Stimulated activated CD8-positive, alpha-beta memory T cell treated with anti-CD3 and anti-CD28 coated beads, Interleukin-15, amount 100 ng/mL, for 4 hours (primary cell): ENCODE data around the gene MFGE8.

ENCODE experiments used
- DNase-seq, 2 donors: peaks; one replicate each; pipeline ENCODE4 v3.0.0-alpha.2; 2020; ENCODE audit warnings: low read depth in 2 of 2

The MFGE8 gene

DNA sequence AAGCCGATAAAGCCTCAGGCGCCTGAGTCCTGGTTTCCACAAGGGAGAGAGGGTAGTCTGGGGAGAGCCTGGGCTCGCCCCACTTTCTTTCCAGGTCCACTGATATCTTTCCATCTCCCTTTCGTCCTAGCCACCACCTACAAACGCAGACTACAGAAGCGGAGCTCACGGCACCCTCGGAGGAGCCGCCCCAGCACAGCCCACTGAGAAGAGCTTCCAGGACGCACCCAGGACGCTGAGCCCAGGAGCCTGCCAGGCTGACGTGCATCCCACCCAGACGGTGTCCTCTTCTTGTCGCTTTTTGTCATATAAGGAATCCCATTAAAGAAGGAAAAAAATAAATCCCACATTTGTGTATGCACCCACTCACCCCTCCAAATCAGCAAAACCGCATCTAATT lies 38.9 kb downstream of the MFGE8 start:
- no peak for DNase-seq

DNA sequence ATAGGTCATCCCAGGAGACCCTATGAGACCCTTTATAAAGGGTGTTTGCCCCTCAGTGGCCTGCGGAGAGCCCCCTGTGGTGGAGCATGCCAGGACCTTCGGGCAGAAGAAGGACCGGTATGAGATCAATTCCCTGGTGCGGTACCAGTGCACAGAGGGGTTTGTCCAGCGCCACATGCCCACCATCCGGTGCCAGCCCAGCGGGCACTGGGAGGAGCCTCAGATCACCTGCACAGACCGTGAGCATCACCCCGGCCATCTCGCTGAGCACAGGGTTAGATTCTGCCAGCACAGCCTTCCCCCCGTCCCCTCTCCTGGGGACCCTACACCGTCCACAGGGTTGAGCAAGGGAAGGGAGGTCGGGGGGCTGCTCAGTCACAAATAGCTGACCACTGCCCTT lies 39.4 kb downstream of the MFGE8 start:
- no peak for DNase-seq

DNA sequence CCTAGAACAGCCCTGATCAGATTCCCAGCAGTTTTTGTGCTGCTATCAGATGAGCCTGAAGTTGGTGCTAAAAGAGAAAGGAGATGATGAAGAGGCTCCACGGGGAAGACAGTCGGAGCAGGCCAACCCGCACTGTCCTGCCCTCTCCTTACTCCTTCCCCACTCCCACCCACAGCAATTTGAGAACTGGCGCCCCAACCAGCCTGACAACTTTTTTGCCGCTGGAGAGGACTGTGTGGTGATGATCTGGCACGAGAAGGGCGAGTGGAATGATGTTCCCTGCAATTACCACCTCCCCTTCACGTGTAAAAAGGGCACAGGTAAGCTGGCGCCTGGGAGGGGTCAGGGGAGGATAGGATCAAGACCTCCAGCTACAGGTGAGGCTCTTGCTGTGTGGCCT lies 40.5 kb downstream of the MFGE8 start:
- no peak for DNase-seq

DNA sequence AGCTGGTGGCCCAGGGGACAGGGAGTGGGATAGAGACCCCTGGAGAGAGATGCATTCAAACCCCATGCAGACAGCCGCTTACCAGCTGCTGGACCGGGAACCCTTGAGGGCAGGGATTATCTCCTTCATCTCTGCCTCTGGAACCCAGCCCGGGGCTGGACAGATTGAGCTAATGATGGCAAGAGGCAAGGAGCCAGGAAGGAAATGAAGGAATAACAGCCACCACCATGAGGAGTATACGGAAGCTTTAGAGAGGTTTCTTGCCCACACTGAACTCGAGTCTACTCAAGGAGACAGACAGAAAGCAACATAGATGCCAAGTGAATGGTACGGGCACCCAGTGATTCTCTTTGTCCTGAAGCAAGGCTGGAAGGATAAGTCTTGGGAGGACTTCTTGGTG lies 41.1 kb downstream of the MFGE8 start:
- no peak for DNase-seq

DNA sequence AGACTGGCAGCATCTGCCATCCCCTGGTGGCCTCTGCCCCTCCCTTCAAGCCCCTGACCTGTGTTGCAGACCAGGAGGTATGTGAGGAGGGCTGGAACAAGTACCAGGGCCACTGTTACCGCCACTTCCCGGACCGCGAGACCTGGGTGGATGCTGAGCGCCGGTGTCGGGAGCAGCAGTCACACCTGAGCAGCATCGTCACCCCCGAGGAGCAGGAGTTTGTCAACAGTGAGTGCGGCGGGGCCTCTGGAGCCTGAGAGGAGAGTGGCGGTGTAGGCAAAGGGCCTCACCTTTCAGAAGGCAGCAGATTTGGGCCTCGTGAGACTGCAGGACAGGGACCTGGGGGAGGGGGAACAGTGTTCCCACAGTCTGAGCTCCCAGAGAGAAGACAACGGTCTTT lies 41.9 kb downstream of the MFGE8 start:
- no peak for DNase-seq

DNA sequence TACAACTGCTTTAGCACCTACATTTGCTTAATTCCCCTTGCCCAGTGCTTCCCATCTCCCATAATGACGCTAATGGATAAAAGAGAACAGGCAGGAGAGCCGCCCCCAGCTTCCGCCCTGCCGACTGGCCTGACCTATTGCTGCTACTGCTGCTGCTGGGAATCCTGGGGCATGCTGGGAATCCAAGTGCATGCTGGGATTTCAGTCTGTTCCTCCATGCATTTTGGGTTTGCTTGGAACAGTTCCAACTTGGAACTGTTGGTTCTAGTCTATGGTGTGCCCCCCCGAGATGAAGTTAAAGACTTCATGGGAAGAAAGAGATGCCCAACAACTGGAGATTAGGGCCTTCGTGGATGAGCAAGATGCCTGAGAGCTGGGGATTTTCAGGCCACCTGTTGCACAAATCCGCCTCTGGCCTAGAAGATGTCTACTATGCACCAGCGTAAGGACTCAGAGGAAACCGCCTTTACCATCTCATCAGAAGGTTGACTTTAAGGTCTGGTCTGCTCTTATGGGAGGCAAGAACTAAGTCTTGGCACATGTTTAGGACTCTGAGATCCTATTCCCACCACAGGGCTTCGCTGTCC lies 46.8 kb downstream of the MFGE8 start:
- no peak for DNase-seq

DNA sequence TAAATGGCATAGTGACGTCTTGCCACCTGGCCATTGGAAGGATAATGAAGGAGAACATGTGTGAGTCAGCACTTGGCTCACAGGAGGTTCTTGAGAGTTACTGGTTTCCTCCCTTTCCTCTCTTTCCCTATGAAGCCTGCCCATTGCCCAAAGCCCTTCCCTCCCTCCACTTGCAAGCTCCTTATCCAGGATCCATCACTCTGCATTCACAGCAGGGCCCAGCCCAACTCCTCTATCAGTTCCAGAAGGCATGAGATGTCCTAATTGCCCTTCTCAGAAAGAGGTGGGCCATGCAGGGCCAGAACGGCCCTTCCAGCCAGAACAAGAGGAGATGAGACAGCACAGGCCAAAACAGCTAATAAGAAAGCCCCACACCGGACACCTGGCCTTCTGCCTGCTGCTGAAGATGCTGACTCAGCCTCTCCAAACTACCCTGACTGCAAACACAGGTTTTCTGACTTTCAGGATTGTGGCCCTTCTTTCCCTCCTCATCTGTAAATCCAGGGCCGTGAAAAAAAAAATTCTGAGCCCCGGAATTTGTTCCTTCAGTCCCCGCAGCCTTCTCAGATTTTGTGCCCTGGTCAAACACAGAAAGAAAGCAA lies 47.6 kb downstream of the MFGE8 start:
- DNase-seq: no peak

DNA sequence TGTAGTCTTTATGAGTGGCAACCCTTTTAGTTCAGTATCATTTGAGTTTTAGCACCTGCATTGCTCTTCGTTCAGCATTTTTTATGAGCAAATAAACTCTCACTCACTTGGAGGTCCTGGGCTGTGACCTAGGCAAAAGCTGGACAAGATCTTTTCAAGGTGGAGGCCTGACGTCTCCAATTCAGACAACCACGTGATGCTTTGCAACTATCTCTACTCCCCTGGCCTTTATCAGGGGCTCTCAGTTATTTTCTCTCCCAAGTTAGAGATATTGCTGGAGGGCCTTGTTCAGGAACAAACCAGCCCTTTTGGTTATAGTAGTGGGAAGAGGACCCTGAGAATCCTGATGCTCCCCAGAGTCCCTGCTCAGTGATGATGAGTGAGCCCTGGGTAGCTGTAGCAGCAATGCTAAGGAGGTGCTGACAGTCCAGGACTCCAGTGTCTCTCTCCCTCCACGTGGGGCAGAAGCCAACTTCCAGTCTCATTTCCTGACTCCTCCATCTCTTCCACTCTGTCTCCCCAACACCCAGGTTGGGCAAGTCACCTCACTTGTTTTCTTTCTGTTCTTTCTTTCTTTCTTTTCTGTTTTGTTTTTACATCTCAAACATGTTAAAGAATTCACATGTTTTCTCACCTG lies 48.2 kb downstream of the MFGE8 start:
- no peak for DNase-seq

DNA sequence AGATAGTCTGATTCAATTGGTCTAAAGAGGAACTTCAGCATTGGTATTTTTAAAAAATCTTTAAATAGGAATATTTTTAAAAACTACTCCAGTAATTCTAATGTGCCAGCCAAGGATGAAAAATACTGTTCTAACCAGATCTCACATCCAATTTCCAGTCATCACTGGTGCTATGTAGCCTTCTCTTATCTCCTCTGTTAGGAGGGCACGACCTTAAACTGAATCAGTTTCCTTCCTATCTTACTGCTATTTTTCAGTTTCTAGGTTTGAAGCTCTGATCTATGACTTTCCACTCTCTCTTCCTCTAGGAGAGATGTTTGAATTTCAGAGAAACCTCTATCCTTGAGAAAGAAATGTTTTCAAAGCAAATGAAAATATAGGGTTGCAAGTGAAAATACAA lies 49.8 kb downstream of the MFGE8 start:
- no peak for DNase-seq

DNA sequence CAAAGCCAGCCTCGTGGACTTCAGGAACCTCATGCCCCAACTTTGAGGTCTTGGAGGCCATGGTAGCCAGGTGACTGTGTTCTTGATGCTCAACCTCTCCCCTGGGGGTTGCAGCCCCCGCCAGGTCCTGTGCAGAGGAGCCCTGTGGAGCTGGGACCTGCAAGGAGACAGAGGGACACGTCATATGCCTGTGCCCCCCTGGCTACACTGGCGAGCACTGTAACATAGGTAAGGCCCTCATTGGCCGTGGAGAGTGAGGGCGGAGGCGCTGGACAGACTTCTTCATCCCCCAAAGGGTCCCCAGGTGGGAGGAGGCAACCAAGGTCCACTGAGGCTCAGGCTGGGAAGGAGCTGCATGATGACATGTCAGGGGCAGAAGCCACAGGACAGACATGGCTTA lies 53.0 kb downstream of the MFGE8 start:
- DNase-seq: no peak

DNA sequence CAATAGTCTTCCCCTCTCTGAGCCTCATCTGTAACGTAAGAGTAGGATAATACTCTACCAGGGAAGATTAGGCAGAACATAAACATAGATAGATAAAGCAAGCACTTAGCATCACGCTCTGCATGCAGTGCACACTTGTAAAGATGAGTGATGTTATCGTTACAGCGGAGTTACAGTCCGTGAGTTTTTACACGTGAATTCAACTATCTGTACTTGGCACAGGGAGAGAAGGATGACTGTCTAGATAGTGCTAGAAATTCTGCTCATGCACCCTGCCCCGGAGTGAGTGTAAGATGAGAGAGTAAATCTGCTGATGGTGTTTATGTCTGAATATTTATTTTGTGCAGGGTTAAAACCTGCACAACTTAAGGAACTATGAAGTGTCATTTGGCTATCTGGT lies 53.6 kb downstream of the MFGE8 start:
- no peak for DNase-seq

DNA sequence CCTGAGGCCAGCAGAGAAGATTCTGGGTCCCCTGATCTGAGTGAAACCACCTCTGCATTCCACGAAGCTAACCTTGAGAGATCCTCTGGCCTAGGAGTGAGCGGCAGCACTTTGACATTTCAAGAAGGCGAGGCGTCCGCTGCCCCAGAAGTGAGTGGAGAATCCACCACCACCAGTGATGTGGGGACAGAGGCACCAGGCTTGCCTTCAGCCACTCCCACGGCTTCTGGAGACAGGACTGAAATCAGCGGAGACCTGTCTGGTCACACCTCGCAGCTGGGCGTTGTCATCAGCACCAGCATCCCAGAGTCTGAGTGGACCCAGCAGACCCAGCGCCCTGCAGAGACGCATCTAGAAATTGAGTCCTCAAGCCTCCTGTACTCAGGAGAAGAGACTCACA lies 54.2 kb downstream of the MFGE8 start:
- DNase-seq: no peak

DNA sequence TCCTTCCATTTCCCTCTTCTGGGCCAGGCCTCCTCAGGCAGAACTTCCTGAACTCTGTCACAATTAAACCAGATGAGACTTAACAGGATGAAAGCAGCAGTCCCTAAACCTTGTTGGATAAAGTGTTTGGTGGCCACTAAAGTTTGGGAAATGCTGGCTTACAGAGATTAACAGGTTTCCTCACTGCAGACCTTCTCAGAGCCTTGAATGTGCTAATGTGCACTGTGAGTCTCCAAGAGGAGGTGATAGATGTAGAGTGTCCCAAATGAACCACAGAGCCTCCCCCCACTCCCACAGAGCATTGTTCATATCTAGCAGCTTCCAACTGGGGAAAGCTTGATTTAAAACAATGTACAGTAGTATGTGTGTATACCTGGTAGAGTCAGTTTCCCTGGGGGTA lies 60.7 kb downstream of the MFGE8 start:
- DNase-seq: no peak

DNA sequence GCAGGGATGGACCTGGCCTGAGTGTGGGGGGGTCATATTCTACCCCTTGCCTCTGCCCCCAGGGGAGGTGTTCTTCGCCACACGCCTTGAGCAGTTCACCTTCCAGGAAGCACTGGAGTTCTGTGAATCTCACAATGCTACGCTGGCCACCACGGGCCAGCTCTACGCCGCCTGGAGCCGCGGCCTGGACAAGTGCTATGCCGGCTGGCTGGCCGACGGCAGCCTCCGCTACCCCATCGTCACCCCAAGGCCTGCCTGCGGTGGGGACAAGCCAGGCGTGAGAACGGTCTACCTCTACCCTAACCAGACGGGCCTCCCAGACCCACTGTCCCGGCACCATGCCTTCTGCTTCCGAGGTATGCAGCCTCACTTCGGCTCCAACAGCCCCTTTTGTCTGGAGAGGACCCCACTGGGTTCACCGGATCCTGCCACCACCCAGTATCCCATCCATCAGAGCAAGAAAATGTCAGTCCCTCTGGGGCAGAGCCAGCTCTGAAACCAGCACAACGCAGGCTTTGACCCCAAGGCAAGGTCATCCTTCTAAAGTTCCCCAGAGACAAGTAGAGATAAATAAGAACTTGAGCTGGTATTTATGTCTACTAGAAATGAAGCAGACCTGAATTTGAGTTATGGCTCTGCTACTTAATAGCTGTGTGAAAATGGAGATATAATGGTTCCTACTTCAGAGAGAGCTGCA lies 63.7 kb downstream of the MFGE8 start:
- DNase-seq: no peak
